B cell (primary cell): ENCODE measurements around the gene LIMS2. TPM values are rescaled to one million over a fixed set of nuclear protein-coding genes. Genes with fewer than 3 reads are reported as not detected.

ENCODE experiments used
- ATAC-seq: fragments of 200-7000 bp; cut with Tn5 transposase; one replicate; pipeline ENCODE4 v1.10.0; 2021; ENCODE audit warnings: low read depth, mild to moderate bottlenecking, moderate number of reproducible peaks, moderate library complexity
- CTCF ChIA-PET: fragments of 350-600 bp; sonication (Branson Sonifier 250); formaldehyde crosslinking; loops from one replicate; lab custom pipeline; 2021; ENCODE audit warnings: antibody characterized with exemption, inconsistent platforms; lab: Charles Lee
- POLR2A ChIA-PET: fragments of 350-600 bp; sonication (Branson Sonifier 250); formaldehyde crosslinking; loops from one replicate; lab custom pipeline; 2021; ENCODE audit warnings: antibody characterized with exemption; lab: Charles Lee
- DNase-seq: peaks from one replicate; pipeline ENCODE4 v3.0.0; 2013
- H2AFZ ChIP-seq: 2 replicates; pipeline ENCODE4 v1.6.1; 2012; ENCODE audit warnings: mild to moderate bottlenecking, low read depth, low read length; ENCODE audit not compliant: insufficient read depth, poor library complexity, severe bottlenecking
- H3K27ac ChIP-seq, 2 donors: 1 replicate in 1 of 2; 2 replicates in 1 of 2; pipeline ENCODE4 v1.5.1; 2012 to 2013; ENCODE audit warnings: low read length in 2 of 2, mild to moderate bottlenecking in 2 of 2, moderate library complexity in 1 of 2
- H3K27me3 ChIP-seq, 4 experiments: fragments of 200-600 bp in 1 of 4; sonication (generic) in 1 of 4; replicated peaks in 1 of 4; 1 replicate in 2 of 4; 2 replicates in 2 of 4; pipeline versions ENCODE4 v1.6.1 to v1.7.0; 2013 to 2016; ENCODE audit warnings: low read length in 3 of 4, mild to moderate bottlenecking in 2 of 4, mixed read lengths in 1 of 4, moderate library complexity in 1 of 4; ENCODE audit not compliant: insufficient read depth in 4 of 4, control insufficient read depth in 3 of 4; ENCODE audit errors: control extremely low read depth in 1 of 4
- H3K36me3 ChIP-seq, 2 experiments: replicated peaks in 1 of 2; 1 replicate in 1 of 2; 2 replicates in 1 of 2; pipeline versions ENCODE4 v1.6.1 to v1.7.1; 2013; ENCODE audit warnings: low read length in 1 of 2; ENCODE audit not compliant: insufficient read depth in 2 of 2, control insufficient read depth in 1 of 2; ENCODE audit errors: control extremely low read depth in 1 of 2, extremely low read depth in 1 of 2
- H3K4me1 ChIP-seq, 2 donors: fragments of 200-600 bp in 1 of 2; sonication (generic) in 1 of 2; 1 replicate in 1 of 2; 2 replicates in 1 of 2; pipeline versions ENCODE4 v1.5.1 to v1.6.1; 2013 to 2017; ENCODE audit warnings: low read length in 2 of 2; ENCODE audit not compliant: control insufficient read depth in 2 of 2, insufficient read depth in 2 of 2
- H3K4me2 ChIP-seq: replicated peaks from 2 replicates; pipeline ENCODE3; 2012; ENCODE audit warnings: mild to moderate bottlenecking, low read depth, low read length; ENCODE audit not compliant: poor library complexity, severe bottlenecking
- H3K4me3 ChIP-seq, 5 experiments: fragments of 200-600 bp in 1 of 5; sonication (generic) in 1 of 5; 1 replicate in 3 of 5; 2 replicates in 2 of 5; pipeline versions ENCODE4 v1.5.1 to v1.7.0; 2011 to 2016; ENCODE audit warnings: low read length in 4 of 5, mild to moderate bottlenecking in 4 of 5, low read depth in 2 of 5, control low read depth in 1 of 5, moderate library complexity in 1 of 5; ENCODE audit not compliant: insufficient read depth in 1 of 5; ENCODE audit errors: control extremely low read depth in 1 of 5, extremely low read depth in 1 of 5
- H3K79me2 ChIP-seq: fragments of 200-600 bp; sonication (generic); one replicate; pipeline ENCODE4 v1.6.0; 2016; ENCODE audit warnings: low read length; ENCODE audit not compliant: control insufficient read depth, insufficient read depth
- H3K9ac ChIP-seq: fragments of 200-600 bp; sonication (generic); 2 replicates; pipeline ENCODE4 v1.6.1; 2017; ENCODE audit warnings: mild to moderate bottlenecking, low read length, moderate library complexity
- H3K9me3 ChIP-seq, 3 donors: one replicate each; pipeline versions ENCODE4 v1.6.1 to v1.7.1; 2013; ENCODE audit warnings: low read length in 2 of 3; ENCODE audit not compliant: control insufficient read depth in 2 of 3, insufficient read depth in 1 of 3; ENCODE audit errors: control extremely low read depth in 1 of 3
- H4K20me1 ChIP-seq: 2 replicates; pipeline ENCODE4 v1.6.0; 2012; ENCODE audit warnings: mild to moderate bottlenecking, low read length; ENCODE audit not compliant: insufficient read depth, control insufficient read depth, poor library complexity, severe bottlenecking
- H3K27ac Mint-ChIP-seq: one replicate; pipeline ENCODE4 v1.8.0; 2021; ENCODE audit warnings: mixed read lengths
- H3K27me3 Mint-ChIP-seq: one replicate; pipeline ENCODE4 v1.8.0; 2021; ENCODE audit warnings: mixed read lengths
- H3K4me1 Mint-ChIP-seq: one replicate; pipeline ENCODE4 v1.8.0; 2021; ENCODE audit warnings: mixed read lengths
- H3K4me3 Mint-ChIP-seq: one replicate; pipeline ENCODE4 v1.8.0; 2021; ENCODE audit warnings: mixed read lengths
- H3K9me3 Mint-ChIP-seq: one replicate; pipeline ENCODE4 v1.8.0; 2022; ENCODE audit warnings: mixed read lengths; ENCODE audit not compliant: insufficient read depth
- EZH2 ChIP-seq: IDR thresholded peaks from 2 replicates; pipeline ENCODE4 v1.6.1; 2012; ENCODE audit warnings: borderline replicate concordance, low read depth, mild to moderate bottlenecking, moderate library complexity, low read length; ENCODE audit not compliant: insufficient read depth, poor library complexity, severe bottlenecking
- WGBS: methylation state at CpG from one replicate; pipeline ENCODE4 v1.1.5; 2013; ENCODE audit warnings: missing lambda C conversion rate; ENCODE audit not compliant: insufficient coverage; 5-methylcytosine and 5-hydroxymethylcytosine counted together
- intact Hi-C: fragments of 100-400 bp; cut with micrococcal nuclease; formaldehyde crosslinking; loops from one replicate; pipeline ENCODE4 v1.10.0; 2022
- polyA plus RNA-seq: library from polyadenylated mRNA; depleted of rRNA; stranded (reverse); fragments of >200 nt; gene quantifications from 2 replicates; pipeline ENCODE4 v1.2.3, GENCODE V29; 2012
- total RNA-seq, 2 donors: library from RNA; stranded (reverse); fragments of 120-200 nt in 1 of 2; gene quantifications; 1 replicate in 1 of 2; 2 replicates in 1 of 2; pipeline versions ENCODE4 v1.2.3 to v1.2.4, GENCODE V29; 2013 to 2022
- TF ChIP-seq, protein P1 (sequence below): fragments of 200-600 bp; IDR thresholded peaks from one replicate; pipeline ENCODE4 v1.8.0; 2022; ENCODE audit warnings: antibody characterized with exemption, mild to moderate bottlenecking

Gene LIMS2
- total and polyA plus RNA-seq, 2 donors (not counting 1 experiment from before 2014, with no cell fraction given) = 6.7 to 32.2 TPM

DNA sequence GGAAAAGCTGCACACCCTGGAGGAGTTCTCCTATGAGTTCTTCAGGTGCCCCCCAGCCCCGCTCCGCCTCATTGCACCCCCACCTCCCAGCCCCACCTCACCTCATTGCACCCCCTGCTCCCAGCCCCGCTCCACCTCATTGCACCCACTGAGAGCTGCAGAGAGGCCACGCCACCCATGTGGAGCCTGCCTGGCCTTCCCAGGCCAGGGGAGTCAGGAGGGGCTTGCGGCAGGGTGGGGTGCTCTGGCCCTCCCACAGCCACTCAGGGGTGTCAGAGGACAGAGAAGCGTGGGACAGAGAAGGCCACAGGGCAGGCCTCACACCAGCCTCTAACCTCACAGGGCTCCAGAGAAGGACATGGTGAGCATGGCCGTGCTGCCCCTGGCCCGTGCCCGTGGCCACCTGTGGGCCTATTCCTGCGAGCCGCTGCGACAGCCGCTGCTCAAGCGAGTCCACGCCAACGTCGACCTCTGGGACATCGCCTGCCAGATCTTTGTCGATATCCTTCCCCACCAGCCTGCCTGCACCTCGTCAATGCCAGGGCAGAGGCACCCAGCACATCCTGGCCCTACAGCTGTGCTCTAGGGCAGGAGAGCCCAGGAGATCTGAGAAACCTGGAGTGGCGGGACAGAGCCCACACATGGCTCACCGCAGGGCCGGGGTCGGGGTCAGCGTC, 44.3 kb downstream of the LIMS2 start:
- H3K9ac ChIP-seq = peak overlapping the region; percentile 6
- Mint-ChIP-seq H3K27ac (peak overlapping the region; percentile 89), H3K9me3 (no peaks in the 10 kb centered on the region), H3K4me3 (peak overlapping the region; percentile 75), H3K27me3 (no peaks in the 10 kb centered on the region), H3K4me1 (peaks cover 88% of the 10 kb centered on the region)
- peak overlapping the region; percentile 14 for H2AFZ ChIP-seq
- no peaks in the 10 kb centered on the region for H3K27me3 ChIP-seq
- TF ChIP-seq, protein P1, sequence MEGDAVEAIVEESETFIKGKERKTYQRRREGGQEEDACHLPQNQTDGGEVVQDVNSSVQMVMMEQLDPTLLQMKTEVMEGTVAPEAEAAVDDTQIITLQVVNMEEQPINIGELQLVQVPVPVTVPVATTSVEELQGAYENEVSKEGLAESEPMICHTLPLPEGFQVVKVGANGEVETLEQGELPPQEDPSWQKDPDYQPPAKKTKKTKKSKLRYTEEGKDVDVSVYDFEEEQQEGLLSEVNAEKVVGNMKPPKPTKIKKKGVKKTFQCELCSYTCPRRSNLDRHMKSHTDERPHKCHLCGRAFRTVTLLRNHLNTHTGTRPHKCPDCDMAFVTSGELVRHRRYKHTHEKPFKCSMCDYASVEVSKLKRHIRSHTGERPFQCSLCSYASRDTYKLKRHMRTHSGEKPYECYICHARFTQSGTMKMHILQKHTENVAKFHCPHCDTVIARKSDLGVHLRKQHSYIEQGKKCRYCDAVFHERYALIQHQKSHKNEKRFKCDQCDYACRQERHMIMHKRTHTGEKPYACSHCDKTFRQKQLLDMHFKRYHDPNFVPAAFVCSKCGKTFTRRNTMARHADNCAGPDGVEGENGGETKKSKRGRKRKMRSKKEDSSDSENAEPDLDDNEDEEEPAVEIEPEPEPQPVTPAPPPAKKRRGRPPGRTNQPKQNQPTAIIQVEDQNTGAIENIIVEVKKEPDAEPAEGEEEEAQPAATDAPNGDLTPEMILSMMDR = no peak
- TF ChIP-seq EZH2 = no peak
- peak overlapping the region; percentile 27 to 92 for H3K27ac ChIP-seq
- no peaks in the 10 kb centered on the region for H3K36me3 ChIP-seq
- no peaks in the 10 kb centered on the region for H4K20me1 ChIP-seq
- no peaks in the 10 kb centered on the region for H3K9me3 ChIP-seq
- WGBS = 91% methylated on average over 24 of the region's 25 CpGs
- DNase-seq = no peak
- intact Hi-C loops = no loop called here
- no peaks in the 10 kb centered on the region for H3K79me2 ChIP-seq
- POLR2A ChIA-PET = interaction anchor here (0.6 to 2.5 kb wide), 3 partner anchors 8 to 14 kb away, joined by 4 to 10 read pairs (median 5); no protein-coding TSS in a partner anchor
- no peak for ATAC-seq
- CTCF ChIA-PET = interaction anchor here (1.3 to 4.1 kb wide), 4 partner anchors 9 to 40 kb away, joined by 3 to 22 read pairs (median 12); no protein-coding TSS in a partner anchor
- H3K4me1 ChIP-seq = peaks cover 70 to 89% of the 10 kb centered on the region in 2 donors
- peak overlapping the region; percentile 71 for H3K4me2 ChIP-seq
- peak overlapping the region in 1 of 5 experiments; percentile 18 for H3K4me3 ChIP-seq
